K562 (cell line): ENCODE measurements around the gene OR52E4. TPM values are rescaled to one million over a fixed set of nuclear protein-coding genes. Genes with fewer than 3 reads are reported as not detected.

Experiments used
- ATAC-seq: fragments of 200-7000 bp; cut with Tn5 transposase; 3 replicates; pipeline ENCODE4 v1.9.1; 2020; ENCODE audit warnings: moderate library complexity
- BruUV-seq: library from RNA; stranded (reverse); fragments of 400-500 nt; replicated peaks from 2 replicates; lab custom pipeline; 2021; lab: Mats Ljungman, UMichigan
- CTCF ChIA-PET: fragments of 300-600 bp; formaldehyde crosslinking; extraction: SDS; loops from one replicate; lab custom pipeline; 2021; ENCODE audit warnings: low intra/inter-chr PET ratio; lab: Yijun Ruan, JAX
- POLR2A ChIA-PET: fragments of 300-600, 350-650 bp; sonication (Branson Sonifier 250); formaldehyde crosslinking; extraction: SDS; loops from one replicate; lab custom pipeline; 2021; ENCODE audit warnings: antibody characterized with exemption, inconsistent platforms; lab: Yijun Ruan, JAX
- DNase-seq, 4 experiments: peaks; one replicate each; pipeline versions ENCODE4 v3.0.0 to v3.0.0-alpha.2; 2011 to 2018; ENCODE audit warnings: low spot score in 3 of 4, mixed read lengths in 3 of 4; ENCODE audit errors: extremely low read depth in 1 of 4
- FAIRE-seq: peaks from 2 replicates; lab custom pipeline; 2011; peaks lifted over from hg19 to GRCh38; lab: Jason Lieb, UNC
- H2AFZ ChIP-seq: 2 replicates; pipeline ENCODE4 v1.6.0; 2011; ENCODE audit warnings: low read depth, low read length, control low read depth, inconsistent platforms
- H3K27ac ChIP-seq: fragments of 200-600 bp; 3 replicates; pipeline ENCODE4 v1.8.0; 2011; ENCODE audit warnings: low read depth, mild to moderate bottlenecking, control low read depth, inconsistent platforms, low read length, moderate library complexity, mixed read lengths; ENCODE audit errors: extremely low read depth
- H3K27me3 ChIP-seq, 2 experiments: fragments of 300-600 bp in 1 of 2; 2 replicates in 1 of 2; 3 replicates in 1 of 2; pipeline versions ENCODE4 v1.6.0 to v1.8.0; 2011; ENCODE audit warnings: inconsistent platforms in 2 of 2, low read length in 2 of 2, mild to moderate bottlenecking in 1 of 2, mixed read lengths in 1 of 2, moderate library complexity in 1 of 2; ENCODE audit not compliant: control insufficient read depth in 2 of 2, insufficient read depth in 2 of 2
- H3K36me3 ChIP-seq: fragments of 300-600 bp; 3 replicates; pipeline ENCODE4 v1.8.0; 2011; ENCODE audit warnings: mild to moderate bottlenecking, low read length, inconsistent platforms; ENCODE audit not compliant: control insufficient read depth, insufficient read depth
- H3K4me1 ChIP-seq, 2 experiments: fragments of 200-600 bp in 1 of 2; replicated peaks in 1 of 2; 2 replicates in 1 of 2; 3 replicates in 1 of 2; pipeline versions ENCODE4 v1.5.1 to v1.8.0; 2011; ENCODE audit warnings: inconsistent platforms in 2 of 2, low read length in 2 of 2, mild to moderate bottlenecking in 1 of 2, mixed read lengths in 1 of 2, moderate library complexity in 1 of 2; ENCODE audit not compliant: control insufficient read depth in 2 of 2, insufficient read depth in 2 of 2
- H3K4me2 ChIP-seq: 2 replicates; pipeline ENCODE4 v1.6.1; 2011; ENCODE audit warnings: low read length, control low read depth, inconsistent platforms, mixed read lengths; ENCODE audit not compliant: insufficient read depth
- H3K4me3 ChIP-seq: fragments of 200-600 bp; sonication (generic), shearing (Covaris generic); 2 replicates; pipeline ENCODE4 v1.5.1; 2016; ENCODE audit warnings: control low read depth, inconsistent platforms
- H3K79me2 ChIP-seq: fragments of 200-600 bp; 3 replicates; pipeline ENCODE4 v1.8.0; 2011; ENCODE audit warnings: low read length, inconsistent platforms; ENCODE audit not compliant: control insufficient read depth, insufficient read depth
- H3K9ac ChIP-seq, 2 experiments: 2 replicates each; pipeline versions ENCODE4 v1.6.0 to v1.6.1; 2011; ENCODE audit warnings: low read depth in 2 of 2, low read length in 2 of 2, control low read depth in 1 of 2, inconsistent platforms in 1 of 2, mild to moderate bottlenecking in 1 of 2, mixed read lengths in 1 of 2; ENCODE audit not compliant: insufficient read depth in 1 of 2
- H3K9me1 ChIP-seq: one replicate; pipeline ENCODE4 v1.6.0; 2011; ENCODE audit warnings: inconsistent platforms, mild to moderate bottlenecking, low read length, moderate library complexity; ENCODE audit not compliant: control insufficient read depth, insufficient read depth
- H3K9me3 ChIP-seq: replicated peaks from 2 replicates; pipeline ENCODE4 v1.5.1; 2011; ENCODE audit warnings: low read depth, low read length, inconsistent platforms; ENCODE audit not compliant: control insufficient read depth, insufficient read depth
- H4K20me1 ChIP-seq: replicated peaks from 2 replicates; pipeline ENCODE4 v1.6.1; 2011; ENCODE audit warnings: low read length, inconsistent platforms, mixed read lengths; ENCODE audit not compliant: control insufficient read depth, insufficient read depth
- ADNP ChIP-seq: fragments of 200-800 bp; sonication (Bioruptor generic); IDR thresholded peaks from 2 replicates; pipeline ENCODE4 v1.6.1; 2016; ENCODE audit warnings: missing genetic modification characterization, missing compliant biosample characterization
- BRCA1 ChIP-seq, 2 experiments: fragments of 450-650 bp in 1 of 2; sonication (generic) in 1 of 2; formaldehyde crosslinking in 1 of 2; IDR thresholded peaks; 2 replicates each; pipeline versions ENCODE4 v1.5.0 to v1.6.1; 2017 to 2020; ENCODE audit warnings: mild to moderate bottlenecking in 1 of 2, missing genetic modification reagents in 1 of 2
- CBX5 ChIP-seq: IDR thresholded peaks from 2 replicates; pipeline ENCODE4 v1.6.1; 2014; ENCODE audit warnings: low read depth, borderline replicate concordance
- CBX8 ChIP-seq: fragments of 200-600 bp; sonication (generic); IDR thresholded peaks from 2 replicates; pipeline ENCODE4 v1.6.1; 2012; ENCODE audit warnings: borderline replicate concordance, mixed run types, low read depth, mild to moderate bottlenecking, moderate library complexity, mixed read lengths, low read length, control low read depth, inconsistent platforms; ENCODE audit not compliant: poor library complexity, severe bottlenecking; ENCODE audit errors: extremely low read depth
- ERF ChIP-seq: fragments of 450-650 bp; formaldehyde crosslinking; IDR thresholded peaks from 2 replicates; pipeline ENCODE4 v1.4.0; 2020; ENCODE audit warnings: mild to moderate bottlenecking, mixed read lengths
- MXI1 ChIP-seq: IDR thresholded peaks from 2 replicates; pipeline ENCODE4 v1.6.1; 2011; ENCODE audit warnings: low read depth, mild to moderate bottlenecking, improper control_type of control experiment, low read length
- PCBP2 ChIP-seq: fragments of 200-400 bp; formaldehyde crosslinking; IDR thresholded peaks from 2 replicates; pipeline ENCODE4 v1.6.1; 2018; ENCODE audit warnings: low read length, low read depth, mild to moderate bottlenecking, moderate library complexity; ENCODE audit not compliant: poor library complexity, severe bottlenecking
- RBM15 ChIP-seq: fragments of 200-400 bp; formaldehyde crosslinking; IDR thresholded peaks from 2 replicates; pipeline ENCODE4 v1.6.1; 2018; ENCODE audit warnings: mild to moderate bottlenecking, low read length, moderate library complexity; ENCODE audit not compliant: insufficient read depth
- RBM17 ChIP-seq: fragments of 200-400 bp; formaldehyde crosslinking; IDR thresholded peaks from 2 replicates; pipeline ENCODE4 v1.6.1; 2017; ENCODE audit warnings: low read depth, mild to moderate bottlenecking, low read length, borderline replicate concordance
- SAFB ChIP-seq: fragments of 200-400 bp; formaldehyde crosslinking; IDR thresholded peaks from 2 replicates; pipeline ENCODE4 v1.6.1; 2017; ENCODE audit warnings: low read depth, low read length, borderline replicate concordance
- SIRT6 ChIP-seq: IDR thresholded peaks from one replicate; pipeline ENCODE4 v1.6.1; 2012; ENCODE audit warnings: low read depth, mild to moderate bottlenecking, control low read depth, inconsistent platforms, low read length, moderate library complexity
- SMARCA4 ChIP-seq: fragments of 450-650 bp; IDR thresholded peaks from 2 replicates; pipeline ENCODE4 v1.6.1; 2016
- SRF ChIP-seq, 2 experiments: fragments of 250-450, 450-650 bp in 1 of 2; sonication (Bioruptor Pico) in 1 of 2; sonication (generic) in 1 of 2; formaldehyde crosslinking; IDR thresholded peaks; 2 replicates each; pipeline versions ENCODE4 v1.5.0 to v1.5.1; 2020 to 2022; ENCODE audit warnings: mild to moderate bottlenecking in 1 of 2, missing genetic modification reagents in 1 of 2
- STAT5A ChIP-seq: IDR thresholded peaks from 2 replicates; pipeline ENCODE4 v1.6.1; 2012; ENCODE audit warnings: low read length, inconsistent platforms, borderline replicate concordance
- XRCC3 ChIP-seq: fragments of 450-650 bp; IDR thresholded peaks from 2 replicates; pipeline ENCODE4 v1.6.1; 2017; ENCODE audit warnings: mild to moderate bottlenecking, moderate library complexity
- ZNF561 ChIP-seq: fragments of 450-650 bp; formaldehyde crosslinking; conservative IDR thresholded peaks from 2 replicates; pipeline ENCODE4 v1.4.0; 2020; ENCODE audit warnings: mild to moderate bottlenecking, moderate library complexity
- ZNF830 ChIP-seq: fragments of 250-450 bp; sonication (Bioruptor Pico); IDR thresholded peaks from 2 replicates; pipeline ENCODE4 v1.5.0; 2021; ENCODE audit warnings: mild to moderate bottlenecking
- WGBS: fragments of 100-300 bp; shearing (Covaris generic); methylation state at CpG from one replicate; pipeline ENCODE4 v1.1.6; 2016; ENCODE audit warnings: low coverage, mixed read lengths; ENCODE audit not compliant: insufficient coverage; ENCODE audit errors: missing lambda C conversion rate; 5-methylcytosine and 5-hydroxymethylcytosine counted together
- in situ Hi-C: fragments of 300-500 bp; cut with MboI; formaldehyde crosslinking; loops from 4 replicates; pipeline ENCODE4 v1.15.0; 2018; ENCODE audit warnings: inconsistent platforms, mixed read lengths
- intact Hi-C: fragments of 100-400 bp; cut with micrococcal nuclease; formaldehyde crosslinking; loops from 2 replicates; pipeline ENCODE4 v1.14.2; 2022
- polyA plus RNA-seq, 8 experiments: library from polyadenylated mRNA; depleted of rRNA in 4 of 8; stranded (reverse) in 5 of 8; unstranded in 3 of 8; fragments of >200 nt; fragmentation: Nextera tagmentation in 2 of 8; fragmentation: Illumina TruSeq in 1 of 8; extraction: Ambion mirVana in 2 of 8; extraction: Trizol in 1 of 8; gene quantifications; 2 replicates each; pipeline versions ENCODE4 v1.2.1 to v1.2.3, GENCODE V29; 2011 to 2014; ENCODE audit warnings: inconsistent platforms in 1 of 8, missing spikeins in 1 of 8
- total RNA-seq, 7 experiments: library from RNA; depleted of rRNA in 6 of 7; stranded (reverse); fragments of >200 nt in 6 of 7; fragmentation: Illumina TruSeq in 2 of 7; extraction: Trizol in 2 of 7; gene quantifications; 2 replicates each; pipeline versions ENCODE4 v1.2.1 to v1.2.3, GENCODE V29; 2011 to 2021; ENCODE audit warnings: low replicate concordance in 1 of 7
- TF ChIP-seq, protein P1 (sequence below): sonication (generic); formaldehyde crosslinking; IDR thresholded peaks from 2 replicates; pipeline ENCODE4 v1.5.0; 2020; ENCODE audit warnings: missing genetic modification reagents
- TF ChIP-seq, protein P2 (sequence below): fragments of 450-650 bp; conservative IDR thresholded peaks from 2 replicates; pipeline ENCODE4 v1.6.1; 2016; ENCODE audit warnings: missing genetic modification characterization, low read depth, mild to moderate bottlenecking, control low read depth, missing compliant biosample characterization
- TF ChIP-seq, protein P3 (sequence below): sonication (generic); formaldehyde crosslinking; IDR thresholded peaks from 2 replicates; pipeline ENCODE4 v1.4.0; 2020; ENCODE audit warnings: mild to moderate bottlenecking, missing genetic modification reagents

Gene OR52E4
- total and polyA plus RNA-seq, 9 of the 15 experiments (the other 6 are each of a cell fraction or from before 2014, with no cell fraction given) = not detected

DNA sequence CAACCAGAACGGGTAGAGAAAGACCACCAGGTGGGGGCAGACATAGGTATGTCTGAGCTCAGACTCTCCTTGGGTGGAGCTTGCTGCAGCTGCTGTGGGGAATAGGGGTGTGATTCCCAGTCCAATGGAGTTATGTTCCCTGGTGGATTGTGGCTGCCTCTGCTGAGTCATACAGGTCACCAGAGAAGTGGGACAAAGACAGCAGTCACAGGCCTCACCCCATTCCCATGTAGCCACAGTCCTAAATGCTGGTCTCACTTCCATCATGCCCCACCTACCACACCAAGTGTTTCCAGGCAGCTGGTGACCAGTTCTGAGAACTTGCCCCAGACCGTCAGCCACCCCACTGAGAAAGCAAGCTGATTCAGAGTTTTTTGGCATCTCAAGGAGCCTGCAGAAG lies 30.1 kb downstream of the OR52E4 start:
- 0% methylated on average over 2 of the region's 2 CpGs for WGBS
- BruUV-seq = no TSS peak
- no peak overlapping the region for H3K9ac ChIP-seq
- TF ChIP-seq STAT5A = no peak
- TF ChIP-seq ZNF830 (CRISPR knock-in tag) = no peak
- TF ChIP-seq RBM15 = no peak
- no peak for TF ChIP-seq PCBP2
- no peak for TF ChIP-seq ZNF561
- TF ChIP-seq, protein P1, sequence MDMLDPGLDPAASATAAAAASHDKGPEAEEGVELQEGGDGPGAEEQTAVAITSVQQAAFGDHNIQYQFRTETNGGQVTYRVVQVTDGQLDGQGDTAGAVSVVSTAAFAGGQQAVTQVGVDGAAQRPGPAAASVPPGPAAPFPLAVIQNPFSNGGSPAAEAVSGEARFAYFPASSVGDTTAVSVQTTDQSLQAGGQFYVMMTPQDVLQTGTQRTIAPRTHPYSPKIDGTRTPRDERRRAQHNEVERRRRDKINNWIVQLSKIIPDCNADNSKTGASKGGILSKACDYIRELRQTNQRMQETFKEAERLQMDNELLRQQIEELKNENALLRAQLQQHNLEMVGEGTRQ (CRISPR knock-in tag) = no peak
- TF ChIP-seq RBM17 = no peak
- no peak for TF ChIP-seq BRCA1 (IDR thresholded peaks at IDR 0.05)
- no peak for TF ChIP-seq BRCA1 (CRISPR knock-in tag; IDR thresholded peaks at IDR 0.05)
- TF ChIP-seq SRF (CRISPR knock-in tag; IDR thresholded peaks at IDR 0.05) = no peak
- TF ChIP-seq, protein P2, sequence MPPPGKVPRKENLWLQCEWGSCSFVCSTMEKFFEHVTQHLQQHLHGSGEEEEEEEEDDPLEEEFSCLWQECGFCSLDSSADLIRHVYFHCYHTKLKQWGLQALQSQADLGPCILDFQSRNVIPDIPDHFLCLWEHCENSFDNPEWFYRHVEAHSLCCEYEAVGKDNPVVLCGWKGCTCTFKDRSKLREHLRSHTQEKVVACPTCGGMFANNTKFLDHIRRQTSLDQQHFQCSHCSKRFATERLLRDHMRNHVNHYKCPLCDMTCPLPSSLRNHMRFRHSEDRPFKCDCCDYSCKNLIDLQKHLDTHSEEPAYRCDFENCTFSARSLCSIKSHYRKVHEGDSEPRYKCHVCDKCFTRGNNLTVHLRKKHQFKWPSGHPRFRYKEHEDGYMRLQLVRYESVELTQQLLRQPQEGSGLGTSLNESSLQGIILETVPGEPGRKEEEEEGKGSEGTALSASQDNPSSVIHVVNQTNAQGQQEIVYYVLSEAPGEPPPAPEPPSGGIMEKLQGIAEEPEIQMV (tag) = no peak
- no peak for TF ChIP-seq ERF (CRISPR knock-in tag)
- no peak for TF ChIP-seq ADNP (tag)
- no peak for TF ChIP-seq SIRT6
- TF ChIP-seq SMARCA4 = no peak
- no peak for TF ChIP-seq CBX5
- no peak for TF ChIP-seq CBX8
- TF ChIP-seq, protein P3, sequence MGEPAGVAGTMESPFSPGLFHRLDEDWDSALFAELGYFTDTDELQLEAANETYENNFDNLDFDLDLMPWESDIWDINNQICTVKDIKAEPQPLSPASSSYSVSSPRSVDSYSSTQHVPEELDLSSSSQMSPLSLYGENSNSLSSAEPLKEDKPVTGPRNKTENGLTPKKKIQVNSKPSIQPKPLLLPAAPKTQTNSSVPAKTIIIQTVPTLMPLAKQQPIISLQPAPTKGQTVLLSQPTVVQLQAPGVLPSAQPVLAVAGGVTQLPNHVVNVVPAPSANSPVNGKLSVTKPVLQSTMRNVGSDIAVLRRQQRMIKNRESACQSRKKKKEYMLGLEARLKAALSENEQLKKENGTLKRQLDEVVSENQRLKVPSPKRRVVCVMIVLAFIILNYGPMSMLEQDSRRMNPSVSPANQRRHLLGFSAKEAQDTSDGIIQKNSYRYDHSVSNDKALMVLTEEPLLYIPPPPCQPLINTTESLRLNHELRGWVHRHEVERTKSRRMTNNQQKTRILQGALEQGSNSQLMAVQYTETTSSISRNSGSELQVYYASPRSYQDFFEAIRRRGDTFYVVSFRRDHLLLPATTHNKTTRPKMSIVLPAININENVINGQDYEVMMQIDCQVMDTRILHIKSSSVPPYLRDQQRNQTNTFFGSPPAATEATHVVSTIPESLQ (CRISPR knock-in tag) = no peak
- no peak for TF ChIP-seq SAFB
- TF ChIP-seq MXI1 = no peak
- TF ChIP-seq XRCC3 = no peak
- TF ChIP-seq, all 486 proteins: peak for 0
- Histone ChIP-seq H3K36me3 (no peaks in the 10 kb centered on the region), H4K20me1 (no peaks in the 10 kb centered on the region), H3K4me1 (no peaks in the 10 kb centered on the region), H3K9me1 (no peaks in the 10 kb centered on the region), H3K27ac (no peak overlapping the region), H3K4me2 (no peak overlapping the region), H3K27me3 (no peaks in the 10 kb centered on the region), H2AFZ (no peak overlapping the region), H3K4me3 (no peak overlapping the region), H3K9me3 (no peaks in the 10 kb centered on the region), H3K79me2 (no peaks in the 10 kb centered on the region)
- no peak for DNase-seq
- FAIRE-seq = no peak
- no peak for ATAC-seq
- in situ Hi-C loops = no loop called here
- ChIA-PET CTCF (interaction anchor here (0.6 kb wide), 1 partner anchor 1126 kb away, joined by 4 read pairs; no protein-coding TSS in a partner anchor), POLR2A (interaction anchor here (0.6 kb wide), 1 partner anchor 220 kb away, joined by 3 read pairs; no protein-coding TSS in a partner anchor)
- intact Hi-C loops = no loop called here
